Aorta (tissue), 5 donors: ENCODE results near the gene ZNF841. TPM values are rescaled to one million over a fixed set of nuclear protein-coding genes. Genes with fewer than 3 reads are reported as not detected.
"Not testable (repeated sequence)": the region's sequence is repeated elsewhere in the genome, so short reads cannot be mapped to it uniquely, and the experiment has no call there.

Experiments
- ATAC-seq: fragments of 200-7000 bp; cut with Tn5 transposase; one replicate; pipeline ENCODE4 v1.9.1; 2022; ENCODE audit warnings: moderate library complexity; ENCODE audit not compliant: low FRiP score
- DNase-seq, 2 donors: peaks; one replicate each; pipeline ENCODE4 v3.0.0-alpha.2; 2020
- H3K27ac ChIP-seq, 2 donors: one replicate each; pipeline ENCODE4 v1.5.1; 2013; ENCODE audit warnings: low read length in 2 of 2, mild to moderate bottlenecking in 2 of 2, moderate library complexity in 2 of 2, control low read depth in 1 of 2, inconsistent platforms in 1 of 2, low read depth in 1 of 2
- H3K27me3 ChIP-seq, 2 donors: one replicate each; pipeline ENCODE4 v1.6.1; 2013; ENCODE audit warnings: control low read depth in 1 of 2, low read length in 1 of 2, mild to moderate bottlenecking in 1 of 2, moderate library complexity in 1 of 2; ENCODE audit not compliant: insufficient read depth in 2 of 2, control insufficient read depth in 1 of 2
- H3K36me3 ChIP-seq, 2 donors: one replicate each; pipeline ENCODE4 v1.6.1; 2013; ENCODE audit warnings: control low read depth in 1 of 2, low read length in 1 of 2, mild to moderate bottlenecking in 1 of 2; ENCODE audit not compliant: insufficient read depth in 2 of 2, control insufficient read depth in 1 of 2
- H3K4me1 ChIP-seq, 2 donors: one replicate each; pipeline ENCODE4 v1.6.1; 2013; ENCODE audit warnings: low read length in 2 of 2, control low read depth in 1 of 2, mild to moderate bottlenecking in 1 of 2, moderate library complexity in 1 of 2; ENCODE audit not compliant: insufficient read depth in 2 of 2, control insufficient read depth in 1 of 2
- H3K4me3 ChIP-seq, 2 donors: one replicate each; pipeline ENCODE4 v1.5.1; 2013; ENCODE audit warnings: low read length in 2 of 2, control low read depth in 1 of 2, mild to moderate bottlenecking in 1 of 2
- H3K9me3 ChIP-seq: one replicate; pipeline ENCODE4 v1.6.1; 2013; ENCODE audit warnings: mild to moderate bottlenecking, low read length; ENCODE audit not compliant: control insufficient read depth
- WGBS, 2 donors: extraction: QIAGEN DNeasy Blood & Tissue Kit; methylation state at CpG; one replicate each; pipeline ENCODE4 v1.1.7; 2013; 5-methylcytosine and 5-hydroxymethylcytosine counted together
- intact Hi-C, 2 donors: fragments of 100-400 bp; cut with DNase I; formaldehyde crosslinking; loops; one replicate each; pipeline versions ENCODE4 v1.14.2 to v1.15.0; 2022
- polyA plus RNA-seq, 2 donors: library from polyadenylated mRNA; stranded (reverse); fragments of 200-250 nt; gene quantifications; one replicate each; pipeline ENCODE4 v1.2.3, GENCODE V29; 2013
- total RNA-seq, 2 donors: library from RNA; stranded (reverse); fragmentation: NEBNext Ultra II Directional; extraction: Animal tissue kit (Norgen Biotek cat#: 25700); gene quantifications; one replicate each; pipeline ENCODE4 v1.2.1, GENCODE V29; 2021
- donor health status: healthy with polysubstance abuse.
- donor health status: Bipolar disorder and iron deficiency.
- donor health status: DM: no; HTN: no; CAD: no.
- donor health status: DM: no; HTN: no; CAD: no.
- donor health status: DM: yes; HTN: yes; CAD: no.

The ZNF841 gene
- total and polyA plus RNA-seq, 4 donors = 0.88 to 40.7 (median 26.7) TPM

DNA sequence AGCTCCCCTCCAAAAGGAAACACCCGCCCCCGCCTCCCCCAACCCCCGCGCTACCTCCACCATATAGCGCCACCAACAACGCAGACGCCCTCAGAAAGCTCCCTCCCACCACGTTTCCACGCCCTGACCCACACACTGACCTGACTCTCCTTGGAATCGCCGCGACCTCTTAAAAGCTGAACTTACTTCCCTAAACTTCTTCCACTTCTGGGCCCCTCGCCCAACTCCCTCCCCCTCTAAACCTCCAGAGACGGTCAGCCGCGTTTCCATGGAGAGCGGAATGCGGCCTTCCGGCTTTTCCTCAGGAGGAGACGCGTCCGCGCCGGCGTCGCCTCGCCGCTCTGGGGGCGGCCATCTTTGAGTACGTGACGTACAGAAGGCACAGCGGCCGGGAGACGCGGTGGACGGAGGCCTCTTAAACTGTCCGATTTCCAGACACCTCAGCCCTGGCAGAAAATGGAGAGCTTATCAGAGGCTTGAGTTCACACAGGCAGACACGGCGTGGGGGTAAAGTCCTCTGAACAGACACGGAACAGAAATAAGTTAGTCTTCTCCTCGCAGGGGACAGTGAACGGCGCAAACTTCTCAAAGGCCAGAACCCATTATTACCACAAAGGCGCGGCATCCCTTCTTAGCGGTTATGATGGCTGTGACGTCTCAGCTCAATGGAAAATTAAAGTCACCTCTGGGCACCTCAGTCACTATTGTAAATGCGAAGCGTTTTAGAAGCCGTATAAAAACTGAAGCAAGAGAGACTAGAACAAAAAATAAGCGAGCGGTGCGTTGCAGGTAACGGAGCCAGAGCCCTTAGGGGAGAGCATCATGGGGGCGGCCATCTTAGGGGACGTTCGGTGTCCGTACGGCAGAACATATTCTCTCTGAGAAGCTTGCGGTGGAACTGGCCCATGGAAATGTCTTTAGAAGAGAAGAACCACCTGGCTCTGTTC lies 46.7 kb downstream of the ZNF841 start, which contains the start of gene ZNF432:
Gene ZNF432 (minus strand): TSS at position 284 of the 947 bp plus-strand sequence. CDS start 1,970 bp downstream, outside the sequence.
- intact Hi-C loops = loop anchor here in 1 of 2 donors (1.0 kb wide), 1 partner anchor 122 kb away; the partner anchor contains the start of gene ZNF613
- Histone ChIP-seq H3K4me3 (peak within 1 kb of the TSS; percentile 74 to 86), H3K36me3 (peaks cover 7 to 10% of the 10 kb centered on the region in 2 donors), H3K27ac (peak within 1 kb of the TSS; percentile 8 to 93), H3K27me3 (no peaks in the 10 kb centered on the region), H3K4me1 (no peaks in the 10 kb centered on the region), H3K9me3 (peaks cover 13% of the 10 kb centered on the region)
- whole genome bisulfite sequencing, 2 donors = 0% methylated on average over 60 of the region's 60 CpGs
- DNase-seq (peak; percentile 98), ATAC-seq (peak; percentile 99)

DNA sequence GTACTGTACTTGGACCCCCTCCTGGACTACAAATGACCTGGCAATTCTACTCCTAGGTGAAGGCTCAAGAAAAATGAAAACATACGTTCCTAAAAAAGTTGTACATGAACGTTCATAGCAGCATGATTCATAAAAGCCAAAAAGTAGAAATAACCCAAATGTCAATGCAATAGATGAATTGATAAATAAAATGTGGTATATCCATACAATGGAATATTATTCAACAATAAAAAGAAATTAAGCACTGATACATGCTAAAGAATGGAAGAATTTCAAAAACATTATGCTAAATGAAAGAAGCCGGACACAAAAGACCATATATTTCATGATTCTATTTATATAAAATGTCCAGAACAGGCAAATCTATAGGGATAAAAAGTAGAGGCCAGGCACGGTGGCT lies 56.4 kb downstream of the ZNF841 start:
- Histone ChIP-seq H3K4me1 (no peaks in the 10 kb centered on the region), H3K4me3 (no peak overlapping the region), H3K9me3 (peaks cover 38% of the 10 kb centered on the region), H3K27me3 (no peaks in the 10 kb centered on the region), H3K27ac (no peak overlapping the region), H3K36me3 (peaks cover 27 to 64% of the 10 kb centered on the region in 2 donors)
- DNase-seq = no peak
- ATAC-seq = no peak
- intact Hi-C loops = no loop called here
- 97 to 98% methylated on average over 4 of the region's 4 CpGs for WGBS, 2 donors

- 97 to 98% methylated on average over 12 of the region's 12 CpGs for WGBS, 2 donors
- intact Hi-C loops = no loop called here
- H3K4me3 ChIP-seq = peak overlapping the region in 1 of 2 donors; percentile 46
- H3K27me3 ChIP-seq = no peaks in the 10 kb centered on the region
- no peak overlapping the region for H3K27ac ChIP-seq
- H3K9me3 ChIP-seq = peaks cover 32% of the 10 kb centered on the region
- ATAC-seq (no peak), DNase-seq (no peak)
- no peaks in the 10 kb centered on the region for H3K4me1 ChIP-seq
- peaks cover 21 to 48% of the 10 kb centered on the region in 2 donors for H3K36me3 ChIP-seq
These were observed 61.4 kb downstream of the ZNF841 start for GRCh38 chr19:52034051-52034728.

GRCh38 chr19:52028780-52029123 lies 66.8 kb downstream of the ZNF841 start:
- intact Hi-C loops = loop anchor here in 1 of 2 donors (5.0 kb wide), 1 partner anchor 41 kb away; the partner anchor contains the start of gene ZNF350
- Histone ChIP-seq H3K27ac (peak overlapping the region; percentile 38 to 57), H3K9me3 (peaks cover 15% of the 10 kb centered on the region), H3K4me3 (peak overlapping the region; percentile 20 to 79), H3K27me3 (no peaks in the 10 kb centered on the region), H3K4me1 (peaks cover 0 to 5% of the 10 kb centered on the region in 2 donors), H3K36me3 (peaks cover 9 to 21% of the 10 kb centered on the region in 2 donors)
- peak; percentile 56 for ATAC-seq
- WGBS, 2 donors = 12 to 15% methylated on average over 5 of the region's 5 CpGs
- no peak for DNase-seq

GRCh38 chr19:52028027-52028779 lies 67.4 kb downstream of the ZNF841 start, which contains the start of gene ZNF614:
Gene ZNF614, minus strand, starts transcription at chr19:52028379. Its CDS starts 2,634 bp downstream, at chr19:52025745.
- DNase-seq = peak; percentile 92 to 96
- ATAC-seq = peak; percentile 97
- H3K4me3 ChIP-seq = peak within 1 kb of the TSS; percentile 20 to 79
- peak within 1 kb of the TSS; percentile 38 to 57 for H3K27ac ChIP-seq
- H3K27me3 ChIP-seq = no peaks in the 10 kb centered on the region
- H3K4me1 ChIP-seq = peaks cover 0 to 5% of the 10 kb centered on the region in 2 donors
- H3K36me3 ChIP-seq = peaks cover 13 to 23% of the 10 kb centered on the region in 2 donors
- intact Hi-C loops = loop anchor here in 1 of 2 donors (5.0 kb wide), 1 partner anchor 41 kb away; the partner anchor contains the start of gene ZNF350
- peaks cover 16% of the 10 kb centered on the region for H3K9me3 ChIP-seq
- 0% methylated on average over 53 of the region's 53 CpGs for WGBS, 2 donors

DNA sequence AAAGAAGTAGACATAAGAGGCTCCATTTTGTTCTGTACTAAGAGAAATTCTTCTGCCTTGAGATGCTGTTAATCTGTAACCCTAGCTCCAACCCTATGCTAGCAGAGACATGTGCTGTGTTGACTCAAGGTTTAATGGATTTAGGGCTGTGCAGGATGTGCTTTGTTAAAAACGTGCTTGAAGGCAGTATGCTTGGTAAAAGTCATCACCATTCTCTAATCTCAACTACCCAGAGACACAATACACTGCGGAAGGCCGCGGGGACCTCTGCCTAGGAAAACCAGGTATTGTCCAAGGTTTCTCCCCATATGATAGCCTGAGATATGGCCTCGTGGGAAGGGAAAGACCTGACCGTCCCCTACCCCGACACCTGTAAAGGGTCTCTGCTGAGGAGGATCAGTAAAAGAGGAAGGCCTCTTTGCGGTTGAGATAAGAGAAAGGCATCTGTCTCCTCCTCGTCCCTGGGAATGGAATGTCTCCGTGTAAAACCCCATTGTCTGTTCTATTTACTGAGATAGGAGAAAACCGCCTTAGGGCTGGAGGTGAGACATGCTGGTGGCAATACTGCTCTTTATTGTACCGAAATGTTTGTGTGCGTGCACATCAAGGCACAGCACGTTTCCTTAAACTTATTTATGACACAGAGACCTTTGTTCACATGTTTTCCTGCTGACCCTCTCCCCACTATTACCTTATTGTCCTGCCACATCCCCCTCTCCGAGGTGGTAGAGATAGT lies 69.1 kb downstream of the ZNF841 start:
- not testable (repeated sequence) for DNase-seq, ATAC-seq, H3K4me1 ChIP-seq, H3K4me3 ChIP-seq, H3K27me3 ChIP-seq, H3K27ac ChIP-seq
- intact Hi-C loops = loop anchor here in 1 of 2 donors (5.0 kb wide), 1 partner anchor 39 kb away; the partner anchor contains the start of gene ZNF350
- Histone ChIP-seq H3K9me3 (peaks cover 19% of the 10 kb centered on the region), H3K36me3 (peaks cover 15 to 26% of the 10 kb centered on the region in 2 donors)
- WGBS, 2 donors = 90 to 91% methylated on average over 15 of the region's 15 CpGs

GRCh38 chr19:52024478-52024877 lies 71.1 kb downstream of the ZNF841 start:
- H3K4me1 ChIP-seq, H3K27me3 ChIP-seq, intact Hi-C loops, H3K4me3 ChIP-seq, DNase-seq, ATAC-seq, H3K27ac ChIP-seq: not testable (repeated sequence)
- Histone ChIP-seq H3K36me3 (peaks cover 24 to 41% of the 10 kb centered on the region in 2 donors), H3K9me3 (peaks cover 24% of the 10 kb centered on the region)
- 96 to 98% methylated on average over 4 of the region's 4 CpGs for WGBS, 2 donors
